Natural killer cell (primary cell): ENCODE data around the gene BHLHE41. TPM values are rescaled to one million over a fixed set of nuclear protein-coding genes. Genes with fewer than 3 reads are reported as not detected.

Source experiments
- ATAC-seq, 3 donors: fragments of 150-1000 bp in 2 of 3; fragments of 200-7000 bp in 1 of 3; cut with Tn5 transposase; 1 replicate in 1 of 3; 2 replicates in 2 of 3; pipeline ENCODE4 v1.10.0; 2021; ENCODE audit warnings: mild to moderate bottlenecking in 2 of 3, moderate library complexity in 2 of 3
- DNase-seq, 2 donors: peaks; one replicate each; pipeline versions ENCODE4 v3.0.0 to v3.0.0-alpha.2; 2013 to 2021; ENCODE audit warnings: mixed read lengths in 1 of 2
- H3K27ac ChIP-seq: one replicate; pipeline ENCODE4 v1.5.1; 2013; ENCODE audit warnings: mild to moderate bottlenecking, low read length
- H3K27me3 ChIP-seq: one replicate; pipeline ENCODE4 v1.6.1; 2013; ENCODE audit warnings: low read length; ENCODE audit not compliant: control insufficient read depth, insufficient read depth
- H3K36me3 ChIP-seq: one replicate; pipeline ENCODE4 v1.6.1; 2013; ENCODE audit warnings: low read length; ENCODE audit not compliant: control insufficient read depth, insufficient read depth
- H3K4me1 ChIP-seq: one replicate; pipeline ENCODE4 v1.6.1; 2013; ENCODE audit warnings: low read length; ENCODE audit not compliant: control insufficient read depth, insufficient read depth
- H3K4me3 ChIP-seq: one replicate; pipeline ENCODE4 v1.5.1; 2013; ENCODE audit warnings: low read length
- H3K9me3 ChIP-seq: one replicate; pipeline ENCODE4 v1.6.1; 2013; ENCODE audit warnings: low read length; ENCODE audit not compliant: control insufficient read depth, insufficient read depth
- H3K27ac Mint-ChIP-seq, 2 donors: one replicate each; pipeline ENCODE4 v1.8.0; 2022; ENCODE audit warnings: mild to moderate bottlenecking in 2 of 2, mixed read lengths in 2 of 2, moderate library complexity in 1 of 2
- H3K27me3 Mint-ChIP-seq, 2 donors: one replicate each; pipeline ENCODE4 v1.8.0; 2022; ENCODE audit warnings: low read depth in 2 of 2, mixed read lengths in 2 of 2
- H3K36me3 Mint-ChIP-seq: one replicate; pipeline ENCODE4 v1.8.0; 2022; ENCODE audit warnings: mixed read lengths
- H3K4me1 Mint-ChIP-seq, 2 donors: one replicate each; pipeline ENCODE4 v1.8.0; 2022; ENCODE audit warnings: mixed read lengths in 2 of 2
- H3K4me3 Mint-ChIP-seq: one replicate; pipeline ENCODE4 v1.8.0; 2022; ENCODE audit warnings: mild to moderate bottlenecking, moderate library complexity, mixed read lengths
- H3K9me3 Mint-ChIP-seq, 2 donors: one replicate each; pipeline ENCODE4 v1.8.0; 2022; ENCODE audit warnings: mixed read lengths in 2 of 2
- CTCF ChIP-seq: fragments of 200-600 bp; IDR thresholded peaks from one replicate; pipeline ENCODE4 v1.8.0; 2022; ENCODE audit warnings: antibody characterized with exemption
- WGBS: methylation state at CpG from one replicate; pipeline ENCODE4 v1.1.7; 2013; ENCODE audit warnings: missing lambda C conversion rate; ENCODE audit not compliant: insufficient coverage; 5-methylcytosine and 5-hydroxymethylcytosine counted together
- intact Hi-C: fragments of 100-400 bp; cut with micrococcal nuclease; formaldehyde crosslinking; loops from one replicate; pipeline ENCODE4 v1.14.2; 2022
- total RNA-seq, 4 donors: library from RNA; stranded (reverse); fragments of 120-200 nt in 1 of 4; gene quantifications; one replicate each; pipeline versions ENCODE4 v1.2.3 to v1.2.4, GENCODE V29; 2013 to 2022

Gene BHLHE41
- total RNA-seq, 3 donors from 2014 or later (not counting 1 experiment from before 2014, with no cell fraction given): 0.09 to 3.7 TPM; not detected in 1

- WGBS: 10% methylated on average over 1 of the region's 2 CpGs
- no peak overlapping the region for H3K27ac ChIP-seq
- peaks cover 43 to 66% of the 10 kb centered on the region in 2 donors for H3K27me3 Mint-ChIP-seq
- H3K9me3 ChIP-seq: no peaks in the 10 kb centered on the region
- H3K27ac Mint-ChIP-seq: no peak overlapping the region
- H3K27me3 ChIP-seq: peaks cover 35% of the 10 kb centered on the region
- ATAC-seq (no peak), DNase-seq (peak in 1 of 2 donors; percentile 44)
- no peaks in the 10 kb centered on the region for H3K36me3 Mint-ChIP-seq
- no peak overlapping the region for H3K4me3 Mint-ChIP-seq
- peaks cover 22% of the 10 kb centered on the region for H3K4me1 ChIP-seq
- H3K4me1 Mint-ChIP-seq: peaks cover 10 to 28% of the 10 kb centered on the region in 2 donors
- intact Hi-C loops: no loop called here
- H3K4me3 ChIP-seq: no peak overlapping the region
- no peaks in the 10 kb centered on the region for H3K9me3 Mint-ChIP-seq
- H3K36me3 ChIP-seq: no peaks in the 10 kb centered on the region
- TF ChIP-seq CTCF: no peak
Observed at GRCh38 chr12:26119391-26119989, 5.3 kb downstream of the BHLHE41 start.

- H3K4me3 Mint-ChIP-seq: no peak overlapping the region
- H3K27me3 ChIP-seq: peaks cover 29% of the 10 kb centered on the region
Observed at GRCh38 chr12:26118308-26118707, 6.5 kb downstream of the BHLHE41 start.

GRCh38 chr12:26116829-26117715 lies 7.8 kb downstream of the BHLHE41 start:
- H3K27ac Mint-ChIP-seq: no peak overlapping the region
- H3K4me1 Mint-ChIP-seq: peaks cover 8 to 23% of the 10 kb centered on the region in 2 donors
- H3K9me3 Mint-ChIP-seq: no peaks in the 10 kb centered on the region
- H3K27me3 Mint-ChIP-seq: peaks cover 47 to 65% of the 10 kb centered on the region in 2 donors
- TF ChIP-seq CTCF: no peak
- Histone ChIP-seq H3K27ac (no peak overlapping the region), H3K36me3 (no peaks in the 10 kb centered on the region), H3K4me3 (no peak overlapping the region), H3K4me1 (peaks cover 18% of the 10 kb centered on the region), H3K27me3 (peaks cover 27% of the 10 kb centered on the region), H3K9me3 (no peaks in the 10 kb centered on the region)
- H3K36me3 Mint-ChIP-seq: no peaks in the 10 kb centered on the region
- ATAC-seq (no peak), DNase-seq (no peak)
- 55% methylated on average over 6 of the region's 6 CpGs for WGBS
- intact Hi-C loops: no loop called here
- H3K4me3 Mint-ChIP-seq: no peak overlapping the region

More at GRCh38 chr12:26118308-26118707, 6.5 kb downstream of the BHLHE41 start:
- no peak overlapping the region for H3K4me3 ChIP-seq
- ATAC-seq (no peak), DNase-seq (no peak)
- Mint-ChIP-seq H3K9me3 (no peaks in the 10 kb centered on the region), H3K36me3 (no peaks in the 10 kb centered on the region), H3K27ac (no peak overlapping the region), H3K4me1 (peaks cover 11 to 27% of the 10 kb centered on the region in 2 donors), H3K27me3 (peaks cover 42 to 59% of the 10 kb centered on the region in 2 donors)
- peaks cover 24% of the 10 kb centered on the region for H3K4me1 ChIP-seq
- H3K27ac ChIP-seq: no peak overlapping the region
- intact Hi-C loops: no loop called here
- 58% methylated on average over 3 of the region's 4 CpGs for WGBS
- TF ChIP-seq CTCF: no peak
- no peaks in the 10 kb centered on the region for H3K36me3 ChIP-seq
- no peaks in the 10 kb centered on the region for H3K9me3 ChIP-seq
